ENCODE data around the gene MPC1. TPM values are rescaled to one million over a fixed set of nuclear protein-coding genes. Genes with fewer than 3 reads are reported as not detected.

MPC1 gene
- total and polyA plus RNA-seq, 2 donors: 40.5 to 106 TPM

GRCh38 chr6:166336847-166337246 is 45.9 kb downstream of the MPC1 start:
- Histone ChIP-seq H3K36me3 (ENCODE audit: control insufficient read depth in 2 of 2, insufficient read depth in 2 of 2, low read length in 1 of 2) (peaks cover 29 to 46% of the 10 kb centered on the region in 2 donors), H3K27ac (ENCODE audit: low read depth in 1 of 2, low read length in 1 of 2) (no peak overlapping the region), H3K4me3 (ENCODE audit: low read length in 2 of 2) (no peak overlapping the region), H3K4me1 (ENCODE audit: control insufficient read depth in 2 of 2, insufficient read depth in 2 of 2, low read length in 2 of 2) (peaks cover 36 to 51% of the 10 kb centered on the region in 2 donors), H3K9me3 (ENCODE audit: control insufficient read depth in 2 of 2, insufficient read depth in 1 of 2, low read length in 1 of 2) (peaks cover 0 to under 1% of the 10 kb centered on the region in 2 donors), H3K27me3 (ENCODE audit: control insufficient read depth in 2 of 2, insufficient read depth in 1 of 2, low read length in 1 of 2) (no peaks in the 10 kb centered on the region)
- no peak for DNase-seq (ENCODE audit: low read depth in 6 of 9, low spot score in 9 of 9)
- WGBS: 98% methylated on average over 3 of the region's 3 CpGs

- H3K4me3 ChIP-seq (ENCODE audit: low read length in 2 of 2): no peak overlapping the region
- no peaks in the 10 kb centered on the region for H3K27me3 ChIP-seq (ENCODE audit: control insufficient read depth in 2 of 2, insufficient read depth in 1 of 2, low read length in 1 of 2)
- no peak for DNase-seq (ENCODE audit: low read depth in 6 of 9, low spot score in 9 of 9)
- H3K4me1 ChIP-seq (ENCODE audit: control insufficient read depth in 2 of 2, insufficient read depth in 2 of 2, low read length in 2 of 2): peaks cover 31 to 43% of the 10 kb centered on the region in 2 donors
- H3K27ac ChIP-seq (ENCODE audit: low read depth in 1 of 2, low read length in 1 of 2): no peak overlapping the region
- H3K36me3 ChIP-seq (ENCODE audit: control insufficient read depth in 2 of 2, insufficient read depth in 2 of 2, low read length in 1 of 2): peaks cover 29 to 43% of the 10 kb centered on the region in 2 donors
- 95% methylated on average over 11 of the region's 11 CpGs for WGBS
- H3K9me3 ChIP-seq (ENCODE audit: control insufficient read depth in 2 of 2, insufficient read depth in 1 of 2, low read length in 1 of 2): no peaks in the 10 kb centered on the region
Measured at GRCh38 chr6:166335378-166336302, 47.1 kb downstream of the MPC1 start.

- Histone ChIP-seq H3K36me3 (ENCODE audit: control insufficient read depth in 2 of 2, insufficient read depth in 2 of 2, low read length in 1 of 2) (peaks cover 29 to 40% of the 10 kb centered on the region in 2 donors), H3K4me3 (ENCODE audit: low read length in 2 of 2) (no peak overlapping the region), H3K27ac (ENCODE audit: low read depth in 1 of 2, low read length in 1 of 2) (no peak overlapping the region), H3K9me3 (ENCODE audit: control insufficient read depth in 2 of 2, insufficient read depth in 1 of 2, low read length in 1 of 2) (no peaks in the 10 kb centered on the region), H3K27me3 (ENCODE audit: control insufficient read depth in 2 of 2, insufficient read depth in 1 of 2, low read length in 1 of 2) (no peaks in the 10 kb centered on the region), H3K4me1 (ENCODE audit: control insufficient read depth in 2 of 2, insufficient read depth in 2 of 2, low read length in 2 of 2) (peaks cover 26 to 36% of the 10 kb centered on the region in 2 donors)
- whole genome bisulfite sequencing: 98% methylated on average over 8 of the region's 8 CpGs
- no peak for DNase-seq (ENCODE audit: low read depth in 6 of 9, low spot score in 9 of 9)
Measured at GRCh38 chr6:166334878-166335277, 47.9 kb downstream of the MPC1 start.

- 78% methylated on average over 23 of the region's 23 CpGs for WGBS
- Histone ChIP-seq H3K27ac (ENCODE audit: low read depth in 1 of 2, low read length in 1 of 2) (no peak overlapping the region), H3K9me3 (ENCODE audit: control insufficient read depth in 2 of 2, insufficient read depth in 1 of 2, low read length in 1 of 2) (no peaks in the 10 kb centered on the region), H3K4me1 (ENCODE audit: control insufficient read depth in 2 of 2, insufficient read depth in 2 of 2, low read length in 2 of 2) (peaks cover 23% of the 10 kb centered on the region in 2 donors), H3K27me3 (ENCODE audit: control insufficient read depth in 2 of 2, insufficient read depth in 1 of 2, low read length in 1 of 2) (no peaks in the 10 kb centered on the region), H3K4me3 (ENCODE audit: low read length in 2 of 2) (no peak overlapping the region), H3K36me3 (ENCODE audit: control insufficient read depth in 2 of 2, insufficient read depth in 2 of 2, low read length in 1 of 2) (peaks cover 39 to 45% of the 10 kb centered on the region in 2 donors)
- DNase-seq (ENCODE audit: low read depth in 6 of 9, low spot score in 9 of 9): peak in 4 of 9 donors; percentile 4 to 70 (median 32)
Measured at GRCh38 chr6:166333172-166333995, 49.4 kb downstream of the MPC1 start.

GRCh38 chr6:166331503-166332415 is 51.0 kb downstream of the MPC1 start:
- Histone ChIP-seq H3K4me3 (ENCODE audit: low read length in 2 of 2) (no peak overlapping the region), H3K9me3 (ENCODE audit: control insufficient read depth in 2 of 2, insufficient read depth in 1 of 2, low read length in 1 of 2) (no peaks in the 10 kb centered on the region), H3K27me3 (ENCODE audit: control insufficient read depth in 2 of 2, insufficient read depth in 1 of 2, low read length in 1 of 2) (no peaks in the 10 kb centered on the region), H3K36me3 (ENCODE audit: control insufficient read depth in 2 of 2, insufficient read depth in 2 of 2, low read length in 1 of 2) (peaks cover 34 to 41% of the 10 kb centered on the region in 2 donors), H3K27ac (ENCODE audit: low read depth in 1 of 2, low read length in 1 of 2) (no peak overlapping the region), H3K4me1 (ENCODE audit: control insufficient read depth in 2 of 2, insufficient read depth in 2 of 2, low read length in 2 of 2) (peaks cover 23% of the 10 kb centered on the region in 2 donors)
- WGBS: 97% methylated on average over 13 of the region's 13 CpGs
- no peak for DNase-seq (ENCODE audit: low read depth in 6 of 9, low spot score in 9 of 9)

- no peak for DNase-seq (ENCODE audit: low read depth in 6 of 9, low spot score in 9 of 9)
- Histone ChIP-seq H3K27ac (ENCODE audit: low read depth in 1 of 2, low read length in 1 of 2) (no peak overlapping the region), H3K4me3 (ENCODE audit: low read length in 2 of 2) (no peak overlapping the region), H3K9me3 (ENCODE audit: control insufficient read depth in 2 of 2, insufficient read depth in 1 of 2, low read length in 1 of 2) (no peaks in the 10 kb centered on the region), H3K36me3 (ENCODE audit: control insufficient read depth in 2 of 2, insufficient read depth in 2 of 2, low read length in 1 of 2) (peaks cover 35 to 38% of the 10 kb centered on the region in 2 donors), H3K4me1 (ENCODE audit: control insufficient read depth in 2 of 2, insufficient read depth in 2 of 2, low read length in 2 of 2) (peaks cover 23% of the 10 kb centered on the region in 2 donors), H3K27me3 (ENCODE audit: control insufficient read depth in 2 of 2, insufficient read depth in 1 of 2, low read length in 1 of 2) (no peaks in the 10 kb centered on the region)
- 81% methylated on average over 11 of the region's 11 CpGs for WGBS
Measured at GRCh38 chr6:166330612-166331011, 52.1 kb downstream of the MPC1 start.

- Histone ChIP-seq H3K4me3 (ENCODE audit: low read length in 2 of 2) (no peak overlapping the region), H3K36me3 (ENCODE audit: control insufficient read depth in 2 of 2, insufficient read depth in 2 of 2, low read length in 1 of 2) (peaks cover 54 to 62% of the 10 kb centered on the region in 2 donors), H3K4me1 (ENCODE audit: control insufficient read depth in 2 of 2, insufficient read depth in 2 of 2, low read length in 2 of 2) (no peaks in the 10 kb centered on the region), H3K27me3 (ENCODE audit: control insufficient read depth in 2 of 2, insufficient read depth in 1 of 2, low read length in 1 of 2) (no peaks in the 10 kb centered on the region), H3K27ac (ENCODE audit: low read depth in 1 of 2, low read length in 1 of 2) (no peak overlapping the region), H3K9me3 (ENCODE audit: control insufficient read depth in 2 of 2, insufficient read depth in 1 of 2, low read length in 1 of 2) (no peaks in the 10 kb centered on the region)
- WGBS: 96% methylated on average over 6 of the region's 6 CpGs
- no peak for DNase-seq (ENCODE audit: low read depth in 6 of 9, low spot score in 9 of 9)
Measured at GRCh38 chr6:166325383-166326042, 57.2 kb downstream of the MPC1 start.

- Histone ChIP-seq H3K36me3 (ENCODE audit: control insufficient read depth in 2 of 2, insufficient read depth in 2 of 2, low read length in 1 of 2) (peaks cover 56 to 61% of the 10 kb centered on the region in 2 donors), H3K9me3 (ENCODE audit: control insufficient read depth in 2 of 2, insufficient read depth in 1 of 2, low read length in 1 of 2) (no peaks in the 10 kb centered on the region), H3K27ac (ENCODE audit: low read depth in 1 of 2, low read length in 1 of 2) (no peak overlapping the region), H3K4me3 (ENCODE audit: low read length in 2 of 2) (no peak overlapping the region), H3K4me1 (ENCODE audit: control insufficient read depth in 2 of 2, insufficient read depth in 2 of 2, low read length in 2 of 2) (no peaks in the 10 kb centered on the region), H3K27me3 (ENCODE audit: control insufficient read depth in 2 of 2, insufficient read depth in 1 of 2, low read length in 1 of 2) (no peaks in the 10 kb centered on the region)
- DNase-seq (ENCODE audit: low read depth in 6 of 9, low spot score in 9 of 9): no peak
- 97% methylated on average over 5 of the region's 5 CpGs for WGBS
Measured at GRCh38 chr6:166323395-166323794, 59.3 kb downstream of the MPC1 start.
